Activated naive CD8-positive, alpha-beta T cell (primary cell): Measurements from ENCODE around the gene KCND2.

Source experiments
- H3K27ac Mint-ChIP-seq: one replicate; pipeline ENCODE4 v1.8.0; 2021; ENCODE audit warnings: mixed read lengths
- H3K27me3 Mint-ChIP-seq: one replicate; pipeline ENCODE4 v1.8.0; 2021; ENCODE audit warnings: mixed read lengths
- H3K36me3 Mint-ChIP-seq: one replicate; pipeline ENCODE4 v1.8.0; 2021; ENCODE audit warnings: mixed read lengths
- H3K4me1 Mint-ChIP-seq: one replicate; pipeline ENCODE4 v1.8.0; 2021; ENCODE audit warnings: low read depth, mixed read lengths
- H3K4me3 Mint-ChIP-seq: one replicate; pipeline ENCODE4 v1.8.0; 2021; ENCODE audit warnings: mild to moderate bottlenecking, mixed read lengths
- H3K9me3 Mint-ChIP-seq: one replicate; pipeline ENCODE4 v1.8.0; 2021; ENCODE audit warnings: low read depth, mixed read lengths

KCND2 gene

DNA sequence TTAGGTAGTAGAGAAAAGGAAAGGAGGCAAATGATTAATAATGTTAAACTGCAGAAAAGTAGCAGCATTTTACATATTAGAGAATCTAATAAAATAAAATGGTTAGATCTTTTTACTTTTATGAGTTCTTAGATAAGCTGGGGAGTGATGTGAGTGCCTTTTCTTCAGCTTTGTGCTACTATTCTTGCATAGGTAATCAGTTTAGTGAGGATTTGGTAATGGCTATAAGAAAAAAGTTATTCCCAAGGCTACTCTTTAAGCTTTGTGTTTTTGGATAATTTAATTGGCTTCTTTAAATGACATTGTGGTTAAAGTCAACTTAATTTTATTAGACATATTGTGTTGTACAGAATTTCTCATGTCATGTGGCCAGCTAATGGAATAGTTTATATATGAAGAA, 3.7 kb downstream of the KCND2 start:
- Mint-ChIP-seq H3K4me3 (no peak overlapping the region), H3K27ac (no peak overlapping the region), H3K9me3 (no peaks in the 10 kb centered on the region), H3K27me3 (peaks cover 14% of the 10 kb centered on the region), H3K4me1 (peaks cover 2% of the 10 kb centered on the region), H3K36me3 (no peaks in the 10 kb centered on the region)

DNA sequence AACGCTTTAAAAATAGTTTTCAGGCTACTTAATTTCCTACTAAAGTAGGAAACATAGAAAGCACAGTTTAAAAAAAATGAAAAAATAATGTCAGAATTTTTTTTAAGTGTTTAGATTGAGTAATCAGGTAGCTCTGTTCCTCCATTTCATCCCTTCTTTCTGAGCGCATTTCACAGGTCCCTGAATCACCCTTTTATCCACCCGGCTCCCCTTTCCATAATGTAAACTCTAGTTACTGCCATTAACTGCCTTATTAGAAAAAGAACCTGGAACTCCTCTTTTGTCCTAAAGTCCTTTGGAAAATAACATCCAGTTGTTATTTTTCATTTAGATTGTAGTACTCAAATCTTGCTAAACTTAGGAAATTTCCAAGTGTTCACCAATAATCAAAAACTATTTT, 5.8 kb downstream of the KCND2 start:
- Mint-ChIP-seq H3K27ac (no peak overlapping the region), H3K36me3 (no peaks in the 10 kb centered on the region), H3K27me3 (peaks cover 4% of the 10 kb centered on the region), H3K9me3 (no peaks in the 10 kb centered on the region), H3K4me3 (no peak overlapping the region), H3K4me1 (no peaks in the 10 kb centered on the region)

DNA sequence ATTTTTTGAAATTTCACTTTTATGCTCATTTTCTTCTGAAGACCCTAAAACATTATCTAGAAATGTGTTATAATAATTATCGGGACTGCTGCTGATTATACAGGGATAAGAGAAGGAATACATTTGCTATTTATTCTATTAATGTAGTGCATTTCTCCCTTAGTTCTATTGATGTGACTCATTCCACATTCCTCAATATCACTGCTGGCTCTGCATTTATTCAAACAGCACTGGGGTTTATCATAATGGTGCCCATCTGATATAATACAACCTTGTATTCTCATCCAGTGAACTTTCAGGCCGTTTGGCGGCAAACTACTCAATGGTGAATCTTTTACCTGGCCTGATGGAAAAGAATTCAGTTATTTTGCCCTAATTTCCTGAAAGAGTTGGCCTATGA, 7.8 kb downstream of the KCND2 start:
- no peak overlapping the region for H3K27ac Mint-ChIP-seq
- no peaks in the 10 kb centered on the region for H3K4me1 Mint-ChIP-seq
- no peaks in the 10 kb centered on the region for H3K36me3 Mint-ChIP-seq
- H3K4me3 Mint-ChIP-seq, result no peak overlapping the region
- no peaks in the 10 kb centered on the region for H3K9me3 Mint-ChIP-seq
- no peaks in the 10 kb centered on the region for H3K27me3 Mint-ChIP-seq

DNA sequence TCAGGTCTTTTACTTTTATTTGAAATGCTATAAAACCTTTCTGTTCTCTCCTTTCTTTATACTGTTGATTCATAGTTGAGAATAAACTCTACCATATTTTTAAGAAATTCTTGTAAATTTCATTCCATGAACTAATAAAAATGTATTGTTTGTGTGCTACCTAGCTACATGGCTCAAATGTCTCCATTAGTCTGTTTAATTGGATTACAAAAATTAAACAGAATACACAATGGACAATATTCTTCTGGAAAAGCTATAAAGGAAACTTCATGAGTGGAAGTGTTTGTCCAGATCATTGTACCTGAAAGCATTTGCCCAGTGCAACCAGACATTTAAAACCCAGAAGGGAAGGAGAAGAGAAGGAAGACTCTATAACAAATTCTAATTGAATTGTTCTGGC, 20.1 kb downstream of the KCND2 start:
- no peaks in the 10 kb centered on the region for H3K27me3 Mint-ChIP-seq
- no peaks in the 10 kb centered on the region for H3K4me1 Mint-ChIP-seq
- H3K4me3 Mint-ChIP-seq, result no peak overlapping the region
- no peaks in the 10 kb centered on the region for H3K36me3 Mint-ChIP-seq
- no peak overlapping the region for H3K27ac Mint-ChIP-seq
- H3K9me3 Mint-ChIP-seq, result peaks cover 5% of the 10 kb centered on the region

DNA sequence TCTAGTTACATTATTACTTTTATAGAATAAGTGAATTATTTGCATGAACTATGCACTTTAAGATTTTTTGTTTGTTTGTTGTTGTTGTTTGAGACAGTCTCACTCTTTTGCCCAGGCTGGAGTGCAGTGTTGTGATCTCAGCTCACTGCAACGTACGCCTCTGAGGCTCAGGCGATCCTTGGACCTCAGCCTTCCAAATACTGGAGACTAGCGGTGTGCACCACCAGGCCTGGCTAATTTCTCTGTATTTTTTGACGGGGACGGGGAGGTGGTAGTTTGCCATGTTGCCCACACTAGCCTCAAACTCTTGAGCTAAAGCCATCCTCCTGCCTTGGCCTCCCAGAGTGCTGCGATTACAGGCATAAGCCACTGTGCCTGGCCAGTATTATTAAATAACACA, 29.2 kb downstream of the KCND2 start:
- Mint-ChIP-seq H3K4me1 (no peaks in the 10 kb centered on the region), H3K9me3 (peaks cover 3% of the 10 kb centered on the region), H3K27ac (no peak overlapping the region), H3K36me3 (no peaks in the 10 kb centered on the region), H3K4me3 (no peak overlapping the region), H3K27me3 (no peaks in the 10 kb centered on the region)

DNA sequence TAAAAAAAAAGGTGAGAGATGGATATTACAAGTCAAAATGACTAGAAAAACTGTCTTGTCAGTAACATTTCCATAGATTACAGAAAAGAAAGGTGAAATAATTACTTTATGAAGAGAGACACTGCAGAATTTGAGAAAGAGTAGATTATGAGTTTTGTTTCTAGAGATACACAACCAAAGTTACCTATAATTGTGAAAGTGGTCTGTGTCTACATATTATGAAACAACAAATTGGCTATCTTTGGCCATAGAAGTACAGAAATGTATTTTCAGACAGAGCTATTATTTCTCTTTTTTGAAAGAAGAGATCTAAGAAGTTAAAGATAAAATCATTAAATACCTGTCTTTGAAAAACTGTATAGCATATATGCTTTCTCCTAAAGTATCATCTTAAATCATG, 30.1 kb downstream of the KCND2 start:
- Mint-ChIP-seq H3K4me3 (no peak overlapping the region), H3K27me3 (no peaks in the 10 kb centered on the region), H3K4me1 (no peaks in the 10 kb centered on the region), H3K36me3 (no peaks in the 10 kb centered on the region), H3K9me3 (peaks cover 3% of the 10 kb centered on the region), H3K27ac (no peak overlapping the region)

DNA sequence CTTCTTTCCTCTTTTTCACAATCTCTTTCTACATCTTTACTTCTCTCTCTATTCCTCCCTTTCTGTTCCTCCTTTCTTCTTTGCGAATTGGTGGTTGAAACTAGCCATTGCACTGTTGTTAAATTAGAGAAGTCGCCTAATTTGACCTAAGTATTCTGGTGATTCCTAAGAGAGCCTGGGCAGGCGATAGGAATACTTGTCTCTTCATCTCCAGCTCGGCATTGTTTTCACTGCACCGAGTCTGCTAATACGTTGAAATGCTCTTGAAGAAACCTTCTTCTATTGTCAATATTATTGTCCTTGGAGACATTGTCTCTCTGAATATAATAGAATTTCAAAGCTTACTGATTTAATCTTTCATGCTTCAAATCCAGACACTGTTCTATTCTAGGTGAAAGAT, 31.7 kb downstream of the KCND2 start:
- Mint-ChIP-seq H3K27ac (no peak overlapping the region), H3K27me3 (no peaks in the 10 kb centered on the region), H3K4me3 (no peak overlapping the region), H3K4me1 (no peaks in the 10 kb centered on the region), H3K36me3 (no peaks in the 10 kb centered on the region), H3K9me3 (peaks cover 6% of the 10 kb centered on the region)

DNA sequence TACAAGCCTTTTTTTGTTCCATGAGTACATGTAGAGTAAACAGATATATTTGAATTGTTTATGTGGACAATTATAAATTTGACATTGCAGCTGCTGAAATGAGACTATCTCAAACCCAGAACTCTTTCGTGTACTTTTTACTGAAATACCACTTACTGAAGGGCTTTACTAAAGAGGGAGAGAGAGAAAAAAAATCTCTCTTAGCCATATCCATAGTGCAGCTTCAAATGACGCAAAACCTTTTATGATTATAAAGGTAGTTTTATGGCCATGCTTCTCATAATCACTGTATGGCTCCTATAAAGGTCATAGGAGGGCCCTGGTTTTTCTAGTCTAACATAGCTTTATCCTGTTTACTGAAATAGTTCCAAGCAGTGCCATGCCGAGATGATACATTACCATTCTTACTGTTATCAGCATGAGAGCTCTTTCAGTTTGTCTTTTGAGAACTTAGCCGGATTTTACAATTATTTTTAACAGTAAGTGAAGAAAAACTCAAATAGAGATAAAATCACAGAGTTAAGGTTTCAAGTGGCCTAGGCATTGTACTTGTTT, 35.1 kb downstream of the KCND2 start:
- H3K4me3 Mint-ChIP-seq, result no peak overlapping the region
- H3K9me3 Mint-ChIP-seq, result peaks cover 8% of the 10 kb centered on the region
- H3K27me3 Mint-ChIP-seq, result no peaks in the 10 kb centered on the region
- H3K4me1 Mint-ChIP-seq, result no peaks in the 10 kb centered on the region
- H3K36me3 Mint-ChIP-seq, result no peaks in the 10 kb centered on the region
- no peak overlapping the region for H3K27ac Mint-ChIP-seq

DNA sequence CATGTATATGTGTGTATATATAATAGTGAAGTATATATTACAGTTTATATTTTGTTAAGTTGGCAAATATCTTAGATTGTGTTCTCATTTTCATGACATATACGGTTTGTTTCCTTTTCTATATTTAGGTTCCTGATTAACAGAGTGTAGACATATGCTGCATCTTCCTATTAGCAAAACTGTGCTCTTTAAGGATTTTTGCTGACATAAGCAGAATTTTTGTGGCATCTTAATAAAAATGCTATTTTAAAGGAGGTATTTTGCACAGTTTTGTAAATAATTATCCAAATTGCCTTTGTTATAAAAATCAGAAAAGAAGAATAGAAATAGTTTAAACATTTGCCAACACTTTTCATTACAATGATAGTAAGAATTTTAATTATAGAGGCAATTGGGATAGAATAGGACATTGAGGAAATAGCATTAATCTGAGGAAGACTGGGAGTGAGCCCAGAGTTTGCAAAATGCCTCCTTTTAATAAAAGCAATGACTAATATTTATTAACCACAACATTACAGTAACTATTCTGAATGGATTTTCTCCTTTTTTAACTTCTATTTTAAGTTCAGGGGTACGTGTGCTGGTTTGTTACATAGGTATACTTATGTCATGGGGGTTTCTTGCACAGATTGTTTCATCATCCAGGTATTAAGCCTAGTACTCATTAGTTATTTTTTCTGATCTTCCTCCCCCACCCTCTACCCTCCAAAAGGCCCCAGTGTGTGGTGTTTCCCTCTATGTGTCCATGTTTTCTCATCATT, 38.2 kb downstream of the KCND2 start:
- H3K36me3 Mint-ChIP-seq, result no peaks in the 10 kb centered on the region
- H3K27me3 Mint-ChIP-seq, result no peaks in the 10 kb centered on the region
- H3K9me3 Mint-ChIP-seq, result peaks cover 6% of the 10 kb centered on the region
- no peak overlapping the region for H3K4me3 Mint-ChIP-seq
- no peaks in the 10 kb centered on the region for H3K4me1 Mint-ChIP-seq
- H3K27ac Mint-ChIP-seq, result no peak overlapping the region

DNA sequence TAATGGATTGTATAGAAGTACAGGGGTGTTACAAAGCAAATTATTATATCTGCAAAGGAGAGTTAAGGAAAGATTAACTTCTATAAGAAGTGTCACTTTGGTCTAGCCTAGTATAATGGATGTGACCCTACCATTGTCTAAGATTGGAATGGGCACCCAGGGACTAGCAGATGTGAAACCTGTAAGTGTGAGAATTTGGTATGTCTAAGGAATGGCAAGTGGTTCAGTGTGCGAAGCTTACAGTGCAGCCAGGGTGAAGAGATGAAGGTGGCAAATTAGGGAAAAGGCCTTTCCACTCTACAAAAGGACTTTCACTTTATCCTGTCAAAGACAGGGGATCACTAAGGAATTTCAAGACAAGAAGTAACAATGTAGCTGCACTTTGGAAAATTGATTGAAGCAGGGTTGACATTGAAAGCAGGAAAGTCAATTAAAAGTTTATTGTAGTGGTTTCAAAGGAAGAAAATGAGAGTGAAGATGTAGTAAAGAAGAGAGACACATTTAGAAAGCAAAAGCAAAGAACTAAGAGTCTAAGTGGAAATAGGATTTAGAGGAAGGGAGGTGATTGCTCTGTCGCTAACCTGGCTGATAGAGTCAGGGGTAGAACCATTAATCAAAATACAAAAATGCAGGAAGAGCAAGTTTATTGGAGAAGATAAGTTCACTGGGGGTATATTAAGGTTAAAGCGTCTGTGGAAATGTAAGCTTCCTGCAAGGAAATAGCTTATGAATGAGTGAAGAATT, 47.4 kb downstream of the KCND2 start:
- Mint-ChIP-seq H3K4me3 (no peak overlapping the region), H3K27me3 (no peaks in the 10 kb centered on the region), H3K4me1 (no peaks in the 10 kb centered on the region), H3K27ac (no peak overlapping the region), H3K9me3 (no peaks in the 10 kb centered on the region), H3K36me3 (no peaks in the 10 kb centered on the region)

DNA sequence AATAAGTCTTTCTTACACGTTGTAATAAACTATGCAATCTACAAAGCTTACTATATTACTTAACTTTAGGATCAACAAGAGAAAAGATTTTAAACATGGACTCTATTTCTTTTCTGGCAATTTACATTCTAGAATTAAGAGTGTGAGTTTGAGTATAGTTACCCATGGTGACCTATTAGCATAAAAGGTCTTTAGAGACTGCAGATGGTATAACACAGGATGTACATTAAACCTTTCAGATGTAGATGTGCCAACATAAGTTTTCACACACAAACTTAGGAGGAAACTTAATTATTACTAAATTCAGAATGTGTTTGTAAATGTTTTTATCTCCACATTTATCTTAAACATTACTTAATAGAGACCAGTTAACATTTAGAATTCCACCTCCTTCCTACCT, 54.1 kb downstream of the KCND2 start:
- no peaks in the 10 kb centered on the region for H3K9me3 Mint-ChIP-seq
- no peaks in the 10 kb centered on the region for H3K36me3 Mint-ChIP-seq

DNA sequence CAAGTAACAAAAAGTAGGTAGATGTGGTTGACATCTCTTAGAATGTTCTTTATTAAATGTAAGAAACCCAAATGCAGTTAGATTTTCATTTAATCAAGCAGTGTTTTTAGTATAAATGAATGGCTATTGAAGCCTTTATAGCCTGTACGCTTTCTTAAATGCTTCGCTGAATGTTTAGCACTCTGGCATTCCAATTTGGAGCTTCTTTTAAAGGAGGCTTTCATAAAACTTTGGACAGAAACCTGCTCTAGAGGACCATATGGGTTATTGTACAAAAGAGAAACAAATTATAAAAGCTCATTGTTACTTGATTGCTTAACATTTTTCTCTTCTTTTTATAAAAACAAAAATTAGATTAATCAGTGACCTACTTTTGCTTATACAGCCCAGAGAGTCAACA, 59.5 kb downstream of the KCND2 start:
- Mint-ChIP-seq H3K4me3 (no peak overlapping the region), H3K27ac (no peak overlapping the region), H3K9me3 (no peaks in the 10 kb centered on the region), H3K27me3 (no peaks in the 10 kb centered on the region), H3K36me3 (no peaks in the 10 kb centered on the region), H3K4me1 (no peaks in the 10 kb centered on the region)

More for the DNA sequence above, 54.1 kb downstream of the KCND2 start:
- no peak overlapping the region for H3K4me3 Mint-ChIP-seq
- no peaks in the 10 kb centered on the region for H3K4me1 Mint-ChIP-seq
- no peaks in the 10 kb centered on the region for H3K27me3 Mint-ChIP-seq
- no peak overlapping the region for H3K27ac Mint-ChIP-seq

DNA sequence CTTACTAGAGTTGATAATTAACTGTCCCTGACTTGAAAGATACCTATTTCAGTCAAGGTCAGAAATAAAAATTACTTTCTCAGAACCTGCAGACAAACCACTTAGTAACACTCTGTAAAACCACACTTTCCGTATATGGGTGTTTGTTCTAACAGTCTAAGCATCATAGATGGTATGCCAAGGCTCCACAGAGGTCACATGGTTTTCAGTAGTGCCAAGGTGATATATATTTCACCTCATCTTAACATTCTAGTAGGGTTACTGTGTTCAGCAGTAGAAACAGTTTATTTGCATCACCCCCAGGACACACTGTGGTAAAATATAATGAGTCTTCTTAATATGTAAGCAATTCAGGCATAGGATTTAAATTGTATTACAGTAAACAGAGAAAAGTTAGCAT, 61.5 kb downstream of the KCND2 start:
- Mint-ChIP-seq H3K4me3 (no peak overlapping the region), H3K27me3 (no peaks in the 10 kb centered on the region), H3K9me3 (no peaks in the 10 kb centered on the region), H3K36me3 (no peaks in the 10 kb centered on the region), H3K4me1 (no peaks in the 10 kb centered on the region), H3K27ac (no peak overlapping the region)

DNA sequence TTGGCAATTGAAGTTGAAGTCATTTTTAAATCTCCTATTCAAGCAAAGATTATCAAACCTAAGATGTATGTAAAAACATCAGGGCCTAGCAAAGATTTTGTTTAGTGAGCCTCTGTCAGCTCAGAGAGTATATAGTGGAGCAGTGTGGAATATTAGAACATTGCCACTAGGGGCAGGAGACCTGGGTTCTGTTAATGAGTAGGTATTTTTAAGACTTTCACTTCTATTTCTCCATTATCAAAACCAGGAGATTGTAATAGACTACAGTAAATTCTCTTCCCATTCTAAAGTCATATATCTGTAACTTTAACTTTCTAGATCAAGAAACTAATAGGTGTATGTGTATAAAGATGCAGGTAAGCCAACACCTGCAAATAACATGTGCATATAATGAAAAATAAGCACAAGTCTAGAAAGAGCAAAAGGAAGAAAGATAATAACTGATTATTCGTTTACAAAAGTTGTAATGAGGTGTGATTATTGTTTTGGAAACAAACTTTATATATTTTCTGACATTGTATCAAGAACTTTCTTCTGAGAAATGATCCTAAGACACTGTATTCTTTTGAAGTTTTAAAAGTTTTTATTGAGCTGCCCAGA, 64.4 kb downstream of the KCND2 start:
- H3K9me3 Mint-ChIP-seq, result no peaks in the 10 kb centered on the region
- no peaks in the 10 kb centered on the region for H3K27me3 Mint-ChIP-seq
- H3K27ac Mint-ChIP-seq, result no peak overlapping the region
- no peaks in the 10 kb centered on the region for H3K4me1 Mint-ChIP-seq
- no peaks in the 10 kb centered on the region for H3K36me3 Mint-ChIP-seq
- no peak overlapping the region for H3K4me3 Mint-ChIP-seq

DNA sequence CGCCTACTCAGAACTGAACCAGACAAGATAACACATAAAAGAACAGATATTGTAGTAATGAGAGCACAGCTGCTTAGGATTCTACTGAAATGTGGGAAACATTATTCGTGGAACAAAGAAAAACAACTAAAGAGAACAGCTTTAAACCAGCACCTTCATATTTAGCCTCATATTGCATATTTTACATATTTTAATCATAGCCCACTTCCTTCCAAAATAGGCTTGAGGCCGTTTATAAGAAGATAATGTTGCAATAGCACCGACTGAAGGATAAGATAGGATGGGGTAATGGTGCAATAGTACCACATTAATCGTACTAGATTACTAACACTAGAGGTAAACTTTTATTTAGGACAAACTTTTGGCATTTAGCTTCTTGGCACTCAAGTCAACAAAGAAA, 71.3 kb downstream of the KCND2 start:
- H3K36me3 Mint-ChIP-seq, result no peaks in the 10 kb centered on the region
- H3K9me3 Mint-ChIP-seq, result peaks cover 7% of the 10 kb centered on the region
- no peaks in the 10 kb centered on the region for H3K27me3 Mint-ChIP-seq
- H3K27ac Mint-ChIP-seq, result no peak overlapping the region
- H3K4me1 Mint-ChIP-seq, result no peaks in the 10 kb centered on the region
- no peak overlapping the region for H3K4me3 Mint-ChIP-seq
